ENCODE measurements around the gene KCTD10.
"Not testable (repeated sequence)": the region's sequence is repeated elsewhere in the genome, so short reads cannot be mapped to it uniquely, and the experiment has no call there.

The KCTD10 gene

DNA sequence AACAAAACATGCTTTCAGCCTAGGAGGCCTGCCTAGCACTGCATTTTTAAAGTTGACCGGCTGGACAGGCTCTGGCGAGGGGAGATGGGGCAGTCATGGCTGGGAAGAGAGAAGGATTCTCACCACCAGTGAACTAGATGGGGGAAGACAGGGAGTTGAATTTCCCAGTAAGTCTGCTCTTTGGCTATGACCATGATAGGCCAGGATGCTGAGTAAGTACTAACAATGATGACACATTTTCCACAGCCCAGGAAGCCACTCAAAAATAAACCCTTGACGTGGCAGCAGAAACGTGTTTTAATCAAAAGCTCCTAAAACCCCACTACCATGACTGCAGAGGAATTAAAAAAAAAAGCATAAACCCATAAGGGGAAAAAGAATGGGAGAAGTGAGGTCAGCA, 19.0 kb downstream of the KCTD10 start:
- no peaks in the 10 kb centered on the region for H3K27me3 Mint-ChIP-seq
- peaks cover 29% of the 10 kb centered on the region for H3K4me1 Mint-ChIP-seq (ENCODE audit: low read depth)
- H3K36me3 Mint-ChIP-seq (ENCODE audit: low read depth): peaks cover 72% of the 10 kb centered on the region
- H3K4me3 Mint-ChIP-seq: no peak overlapping the region
- no peak for DNase-seq
- no peaks in the 10 kb centered on the region for H3K9me3 Mint-ChIP-seq
- H3K27ac Mint-ChIP-seq: peak overlapping the region; percentile 91

DNA sequence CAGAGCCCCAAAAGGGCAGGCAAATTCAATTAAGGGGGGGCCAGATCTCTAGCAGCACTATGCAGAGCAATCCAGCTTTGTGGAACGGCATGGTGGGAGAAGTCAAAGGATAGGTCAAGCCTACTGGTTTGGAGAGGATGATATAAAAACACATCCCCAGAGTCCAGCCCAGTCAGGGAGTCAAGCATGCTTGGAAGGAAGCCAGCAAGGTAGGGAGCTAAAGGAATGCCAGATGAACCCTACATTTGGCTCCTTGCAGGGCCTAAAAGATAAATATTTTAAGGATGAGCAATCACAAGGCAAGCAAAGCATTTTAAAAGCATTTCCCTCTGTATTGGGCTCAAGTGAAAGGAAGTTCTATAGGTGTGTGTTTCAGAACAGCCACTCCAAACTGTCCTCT, 21.4 kb downstream of the KCTD10 start:
- Mint-ChIP-seq H3K27me3 (no peaks in the 10 kb centered on the region), H3K4me1 (ENCODE audit: low read depth) (peaks cover 11% of the 10 kb centered on the region), H3K27ac (no peak overlapping the region), H3K4me3 (no peak overlapping the region), H3K36me3 (ENCODE audit: low read depth) (peaks cover 95% of the 10 kb centered on the region), H3K9me3 (no peaks in the 10 kb centered on the region)
- DNase-seq: no peak

DNA sequence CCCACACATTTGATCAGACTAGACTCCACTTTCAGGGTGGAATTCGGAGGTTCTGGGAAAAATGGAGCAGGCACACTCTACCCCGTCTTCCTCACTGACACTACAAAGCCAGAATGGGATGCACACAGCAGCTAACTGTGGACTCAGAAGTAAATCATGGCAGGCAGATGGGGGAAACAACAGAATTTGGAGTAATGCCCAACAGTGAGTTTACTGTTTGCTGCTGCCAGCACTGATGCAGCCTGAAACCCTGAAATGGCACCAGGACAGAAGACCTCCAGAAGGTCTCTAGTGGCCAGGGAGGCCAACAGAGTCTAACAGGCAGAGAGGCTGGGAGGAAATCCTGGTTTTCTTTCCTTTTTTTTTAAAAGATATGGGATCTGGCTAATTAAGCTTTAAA, 24.6 kb downstream of the KCTD10 start:
- Mint-ChIP-seq H3K4me1 (ENCODE audit: low read depth) (no peaks in the 10 kb centered on the region), H3K9me3 (no peaks in the 10 kb centered on the region), H3K27ac (no peak overlapping the region), H3K27me3 (no peaks in the 10 kb centered on the region), H3K36me3 (ENCODE audit: low read depth) (peaks cover 96% of the 10 kb centered on the region), H3K4me3 (no peak overlapping the region)
- no peak for DNase-seq

DNA sequence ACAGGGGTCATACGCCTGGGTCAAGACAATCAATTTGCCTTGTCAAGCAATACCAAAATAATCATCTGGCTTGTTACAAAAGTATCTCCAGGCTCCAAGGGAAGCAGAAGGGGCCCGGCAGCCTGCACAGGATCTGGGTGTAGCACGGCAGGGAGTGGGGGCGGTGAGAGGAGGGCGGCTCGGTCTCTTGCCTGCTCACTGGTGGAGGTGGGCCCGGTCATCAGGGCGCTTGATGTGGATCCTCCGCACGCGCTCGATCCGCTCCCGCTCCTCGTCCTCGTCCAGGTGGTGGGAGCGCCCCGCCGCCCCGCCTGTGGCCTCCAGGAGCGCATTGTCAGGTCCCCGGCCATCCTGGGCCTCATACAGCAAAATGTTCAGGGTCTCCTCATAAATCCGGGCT, 25.7 kb downstream of the KCTD10 start:
- peaks cover 93% of the 10 kb centered on the region for H3K36me3 Mint-ChIP-seq (ENCODE audit: low read depth)
- H3K4me3 Mint-ChIP-seq: no peak overlapping the region
- H3K27me3 Mint-ChIP-seq: no peaks in the 10 kb centered on the region
- no peak overlapping the region for H3K27ac Mint-ChIP-seq
- no peaks in the 10 kb centered on the region for H3K9me3 Mint-ChIP-seq
- no peaks in the 10 kb centered on the region for H3K4me1 Mint-ChIP-seq (ENCODE audit: low read depth)
- DNase-seq: no peak

DNA sequence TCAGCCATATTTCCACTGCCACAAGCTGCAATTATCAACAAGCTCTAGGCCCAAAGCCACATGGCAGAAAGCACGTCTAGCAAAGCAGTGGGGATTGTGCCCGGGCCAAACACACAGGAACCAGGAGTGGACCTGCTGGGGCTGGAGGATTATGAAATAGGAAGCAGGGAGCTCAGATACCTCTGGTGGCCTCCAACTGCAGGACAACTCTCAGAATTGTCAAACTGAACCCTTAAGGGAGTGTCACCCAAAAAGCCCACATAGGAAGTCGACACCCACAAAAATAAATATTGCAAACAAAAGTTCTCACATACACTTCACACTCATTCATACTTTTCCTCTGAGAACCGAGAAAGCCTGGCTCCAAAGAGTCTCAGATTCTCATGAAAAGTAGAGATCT, 26.1 kb downstream of the KCTD10 start:
- Mint-ChIP-seq H3K4me3 (no peak overlapping the region), H3K27ac (peak overlapping the region; percentile 20)

DNA sequence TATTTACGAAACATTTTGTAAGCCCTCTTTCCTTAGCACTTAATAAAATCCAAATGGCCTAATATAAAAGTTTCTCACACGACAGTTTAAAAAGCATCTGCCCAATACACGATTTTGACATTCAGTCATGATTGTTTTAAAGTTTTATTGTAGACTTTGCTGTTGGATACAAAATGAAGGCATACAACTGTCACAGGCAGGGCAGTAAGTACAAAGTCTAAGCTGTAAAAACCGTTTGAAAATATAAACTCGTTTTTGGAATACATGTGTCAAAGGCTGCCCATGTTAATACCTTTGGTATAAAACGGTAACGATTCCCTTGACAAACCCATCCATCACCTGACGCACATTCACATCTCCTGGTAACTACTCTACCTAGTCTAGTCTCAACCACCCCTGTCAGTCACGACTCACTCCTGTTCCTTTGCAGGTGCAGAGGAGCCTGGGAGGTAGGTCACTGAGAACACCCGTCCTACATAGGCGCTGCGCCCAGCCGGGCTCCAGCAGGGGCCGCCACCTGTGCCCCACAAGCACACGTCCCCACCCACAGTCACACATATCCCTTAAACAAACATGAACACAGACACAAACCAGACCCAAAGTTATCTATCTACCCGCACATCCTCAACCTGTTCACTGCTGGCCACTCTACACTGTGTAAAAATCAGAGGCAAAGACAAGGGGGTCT, 27.1 kb downstream of the KCTD10 start:
- H3K27me3 Mint-ChIP-seq: no peaks in the 10 kb centered on the region
- no peak overlapping the region for H3K4me3 Mint-ChIP-seq
- no peak overlapping the region for H3K27ac Mint-ChIP-seq
- no peaks in the 10 kb centered on the region for H3K9me3 Mint-ChIP-seq
- no peaks in the 10 kb centered on the region for H3K4me1 Mint-ChIP-seq (ENCODE audit: low read depth)
- H3K36me3 Mint-ChIP-seq (ENCODE audit: low read depth): peaks cover 93% of the 10 kb centered on the region
- DNase-seq: no peak

More for the DNA sequence above, 26.1 kb downstream of the KCTD10 start:
- Mint-ChIP-seq H3K27me3 (no peaks in the 10 kb centered on the region), H3K36me3 (ENCODE audit: low read depth) (peaks cover 93% of the 10 kb centered on the region), H3K9me3 (no peaks in the 10 kb centered on the region), H3K4me1 (ENCODE audit: low read depth) (no peaks in the 10 kb centered on the region)
- DNase-seq: no peak

DNA sequence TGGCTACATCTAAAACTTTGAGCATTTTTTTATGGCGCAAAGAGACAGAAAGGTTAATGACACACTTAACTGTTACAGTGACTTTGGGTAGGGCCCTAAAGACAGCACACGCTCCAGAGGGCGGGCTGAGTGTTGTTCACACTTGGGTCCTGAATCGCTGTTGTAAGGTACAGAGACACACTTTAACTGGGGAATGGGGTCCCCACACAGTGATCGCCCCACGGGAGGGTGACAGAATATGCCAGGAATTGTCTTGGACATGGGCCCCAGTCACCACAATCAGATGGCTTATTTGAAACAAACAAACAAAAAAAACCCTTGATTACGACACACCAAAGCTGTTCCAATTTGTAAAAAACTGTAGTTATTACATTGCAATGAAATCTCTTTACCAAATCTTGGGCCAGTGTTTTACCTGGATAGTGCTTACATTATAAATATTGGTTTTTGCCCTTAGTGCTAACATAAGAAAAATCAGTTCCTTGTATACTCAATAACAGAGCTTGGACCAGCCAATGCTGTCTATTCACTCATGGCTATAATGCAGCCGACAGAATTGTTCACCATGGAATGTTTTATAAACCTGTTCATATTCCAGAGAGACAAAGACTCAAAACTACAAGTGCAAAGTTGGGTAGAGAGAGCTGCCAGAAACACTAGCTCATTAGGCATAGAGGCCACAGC, 28.3 kb downstream of the KCTD10 start:
- H3K4me3 Mint-ChIP-seq: no peak overlapping the region
- H3K4me1 Mint-ChIP-seq (ENCODE audit: low read depth): no peaks in the 10 kb centered on the region
- H3K36me3 Mint-ChIP-seq (ENCODE audit: low read depth): peaks cover 86% of the 10 kb centered on the region
- no peaks in the 10 kb centered on the region for H3K27me3 Mint-ChIP-seq
- no peaks in the 10 kb centered on the region for H3K9me3 Mint-ChIP-seq
- DNase-seq: no peak
- H3K27ac Mint-ChIP-seq: no peak overlapping the region

DNA sequence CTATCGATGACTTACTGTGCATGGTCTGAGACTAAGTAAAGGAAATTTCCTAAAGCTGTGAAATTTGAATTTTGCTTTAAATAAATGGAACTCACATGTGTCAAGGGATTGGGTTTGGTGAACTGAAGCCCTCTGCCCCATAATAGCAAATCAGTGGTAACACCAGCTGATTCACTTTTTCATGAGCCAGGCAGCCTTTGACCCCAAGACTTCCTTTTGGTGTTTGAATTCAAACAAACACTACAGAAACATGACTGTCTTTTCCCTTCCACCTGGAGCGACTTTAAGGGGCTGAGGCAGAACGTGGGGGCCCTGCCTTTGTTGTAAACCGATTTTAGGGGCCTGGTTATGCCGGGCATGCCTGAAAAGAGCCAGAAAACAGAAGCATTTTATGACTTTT, 28.8 kb downstream of the KCTD10 start:
- Mint-ChIP-seq H3K36me3 (ENCODE audit: low read depth) (peaks cover 80% of the 10 kb centered on the region), H3K9me3 (no peaks in the 10 kb centered on the region), H3K4me1 (ENCODE audit: low read depth) (no peaks in the 10 kb centered on the region), H3K27me3 (no peaks in the 10 kb centered on the region), H3K4me3 (no peak overlapping the region), H3K27ac (no peak overlapping the region)
- no peak for DNase-seq

DNA sequence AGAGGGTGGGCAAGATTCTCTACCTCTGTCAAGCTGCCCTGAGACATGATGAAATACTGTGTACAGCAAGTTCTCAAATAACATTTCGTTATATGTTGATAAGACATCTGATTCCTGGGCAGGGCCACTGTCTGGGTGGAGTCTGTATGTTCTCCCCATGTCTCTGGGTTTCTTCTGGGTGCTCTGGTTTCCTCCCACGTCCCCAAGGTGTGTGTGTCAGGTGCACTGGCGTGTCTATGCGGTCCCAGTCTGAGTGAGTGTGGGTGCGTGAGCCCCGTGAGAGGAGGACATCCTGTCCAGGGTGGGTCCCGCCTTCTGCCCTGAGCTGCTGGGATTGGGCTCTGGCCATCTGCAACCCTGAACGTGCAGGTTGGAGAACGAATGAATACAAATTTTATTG, 29.6 kb downstream of the KCTD10 start:
- Mint-ChIP-seq H3K9me3 (no peaks in the 10 kb centered on the region), H3K4me1 (ENCODE audit: low read depth) (no peaks in the 10 kb centered on the region), H3K36me3 (ENCODE audit: low read depth) (peaks cover 72% of the 10 kb centered on the region), H3K27me3 (no peaks in the 10 kb centered on the region), H3K27ac (no peak overlapping the region), H3K4me3 (no peak overlapping the region)
- DNase-seq: no peak

DNA sequence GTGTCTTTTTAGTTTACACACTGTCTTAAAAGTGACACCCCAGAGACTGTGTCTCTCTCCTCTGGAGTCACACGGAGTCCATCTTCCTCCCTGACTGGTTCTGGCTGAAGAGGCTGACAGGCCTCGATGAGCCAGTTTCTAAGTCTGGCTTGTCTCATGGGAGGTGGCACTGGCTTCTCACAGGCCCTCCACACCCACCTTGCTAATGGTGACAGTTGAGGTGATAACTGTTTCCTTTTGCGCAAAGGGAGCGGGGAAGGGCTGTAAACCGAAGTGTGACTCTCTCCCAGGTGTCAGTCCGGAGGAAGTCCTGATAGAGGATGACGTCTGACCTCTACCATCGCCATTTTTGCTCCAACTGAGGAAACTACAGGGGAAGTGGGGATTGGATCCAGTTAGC, 30.2 kb downstream of the KCTD10 start:
- H3K36me3 Mint-ChIP-seq (ENCODE audit: low read depth): peaks cover 66% of the 10 kb centered on the region
- no peak overlapping the region for H3K4me3 Mint-ChIP-seq
- H3K27ac Mint-ChIP-seq: no peak overlapping the region
- no peaks in the 10 kb centered on the region for H3K9me3 Mint-ChIP-seq
- no peaks in the 10 kb centered on the region for H3K4me1 Mint-ChIP-seq (ENCODE audit: low read depth)
- DNase-seq: no peak
- H3K27me3 Mint-ChIP-seq: no peaks in the 10 kb centered on the region

DNA sequence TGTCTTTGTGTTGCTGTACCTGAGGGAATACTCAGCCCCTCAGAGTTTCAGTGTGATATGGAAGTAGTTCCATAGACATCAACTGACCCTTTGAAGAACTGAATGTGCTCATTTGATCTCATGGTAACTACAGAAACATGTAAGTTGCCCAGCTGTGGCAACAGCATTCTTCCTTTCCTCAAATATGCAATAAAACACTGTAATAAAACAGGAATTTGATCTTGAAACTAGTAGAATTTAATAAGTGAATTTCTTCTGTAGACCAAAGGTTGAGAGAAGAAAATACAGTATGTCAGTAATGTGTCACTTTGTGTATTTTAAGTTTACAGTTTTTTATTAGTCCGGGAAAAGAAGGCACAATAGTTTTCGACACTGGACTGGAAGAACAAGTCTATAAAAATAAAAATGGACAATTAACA, 31.9 kb downstream of the KCTD10 start:
- H3K27me3 Mint-ChIP-seq: no peaks in the 10 kb centered on the region
- no peaks in the 10 kb centered on the region for H3K9me3 Mint-ChIP-seq
- H3K4me1 Mint-ChIP-seq (ENCODE audit: low read depth): no peaks in the 10 kb centered on the region
- no peak overlapping the region for H3K4me3 Mint-ChIP-seq
- DNase-seq: no peak
- H3K36me3 Mint-ChIP-seq (ENCODE audit: low read depth): peaks cover 49% of the 10 kb centered on the region
- peak overlapping the region; percentile 23 for H3K27ac Mint-ChIP-seq

DNA sequence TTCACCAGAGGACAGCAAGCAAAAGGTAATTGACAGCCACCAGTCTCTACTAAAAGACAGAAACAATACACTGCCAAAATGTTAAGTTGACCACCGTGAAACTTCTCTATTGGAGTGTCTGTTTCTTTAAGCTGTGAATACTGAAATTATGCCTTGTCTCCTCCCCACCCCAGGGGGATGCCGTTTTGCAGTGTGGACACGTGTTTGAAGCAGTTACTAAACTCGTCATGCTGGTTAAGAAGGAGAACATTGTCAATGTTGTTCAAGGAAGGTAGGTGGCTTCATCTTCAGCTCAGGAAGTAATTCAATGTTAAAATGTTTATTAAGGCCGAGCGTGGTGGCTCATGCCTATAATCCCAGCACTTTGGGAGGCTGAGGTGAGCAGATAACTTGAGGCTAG, 32.8 kb downstream of the KCTD10 start:
- Mint-ChIP-seq H3K36me3 (ENCODE audit: low read depth) (peaks cover 43% of the 10 kb centered on the region), H3K4me1 (ENCODE audit: low read depth) (no peaks in the 10 kb centered on the region), H3K27ac (no peak overlapping the region), H3K9me3 (no peaks in the 10 kb centered on the region), H3K4me3 (no peak overlapping the region), H3K27me3 (no peaks in the 10 kb centered on the region)
- DNase-seq: no peak

DNA sequence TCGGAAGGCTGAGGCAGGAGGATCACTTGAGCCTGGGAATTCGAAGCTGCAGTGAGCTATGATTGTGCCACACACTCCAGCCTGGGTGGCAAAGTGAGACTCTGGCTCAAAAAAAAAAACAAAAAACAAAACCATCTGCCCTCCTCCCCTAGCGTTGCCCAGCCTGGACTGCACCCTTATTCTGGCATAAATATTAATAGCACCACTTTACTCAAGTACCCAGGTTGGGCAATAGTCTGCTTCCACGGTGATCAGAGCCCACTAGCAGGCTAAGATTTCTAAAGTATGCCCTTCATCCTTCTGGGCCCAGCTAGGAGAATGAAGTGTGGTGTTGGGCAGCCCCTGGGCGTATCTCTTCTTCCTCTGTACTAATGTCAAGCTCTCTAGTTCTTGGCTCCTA, 33.3 kb downstream of the KCTD10 start:
- Mint-ChIP-seq H3K27ac (peak overlapping the region; percentile 19), H3K36me3 (ENCODE audit: low read depth) (peaks cover 38% of the 10 kb centered on the region), H3K9me3 (no peaks in the 10 kb centered on the region), H3K4me3 (no peak overlapping the region), H3K4me1 (ENCODE audit: low read depth) (no peaks in the 10 kb centered on the region), H3K27me3 (no peaks in the 10 kb centered on the region)
- DNase-seq: no peak

DNA sequence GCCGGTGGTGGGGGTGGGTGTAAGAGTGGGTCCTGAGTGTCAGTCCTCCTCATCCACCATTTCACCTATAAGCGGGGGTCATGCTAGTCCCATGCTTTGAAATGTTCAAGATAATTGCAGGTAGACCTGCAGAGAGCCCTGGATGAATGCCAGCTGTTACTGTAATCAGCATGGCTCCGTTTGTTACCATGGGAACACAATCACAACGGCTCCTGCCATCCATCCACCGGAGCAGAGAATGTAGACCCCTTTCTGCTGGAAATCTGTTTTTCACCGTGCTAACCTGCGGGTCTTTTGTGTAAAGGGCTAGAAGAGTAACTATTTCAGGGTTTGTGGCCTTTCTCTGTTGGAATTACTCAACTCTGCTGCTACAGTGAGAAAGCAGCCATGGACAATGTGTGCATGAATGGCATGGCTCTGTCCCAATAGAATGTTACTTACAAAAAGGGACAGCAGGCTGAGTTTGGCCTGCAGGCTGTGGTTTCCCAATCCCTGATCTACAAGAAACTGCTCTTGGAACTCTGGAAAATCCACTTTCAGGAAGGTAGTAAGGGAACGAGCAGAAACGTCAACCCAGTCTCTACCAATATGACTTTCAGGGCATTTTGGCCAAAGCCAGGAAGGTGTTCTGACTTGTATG, 36.1 kb downstream of the KCTD10 start:
- Mint-ChIP-seq H3K27me3 (no peaks in the 10 kb centered on the region), H3K27ac (no peak overlapping the region), H3K4me1 (ENCODE audit: low read depth) (no peaks in the 10 kb centered on the region), H3K36me3 (ENCODE audit: low read depth) (peaks cover 14% of the 10 kb centered on the region), H3K4me3 (no peak overlapping the region), H3K9me3 (no peaks in the 10 kb centered on the region)
- no peak for DNase-seq

DNA sequence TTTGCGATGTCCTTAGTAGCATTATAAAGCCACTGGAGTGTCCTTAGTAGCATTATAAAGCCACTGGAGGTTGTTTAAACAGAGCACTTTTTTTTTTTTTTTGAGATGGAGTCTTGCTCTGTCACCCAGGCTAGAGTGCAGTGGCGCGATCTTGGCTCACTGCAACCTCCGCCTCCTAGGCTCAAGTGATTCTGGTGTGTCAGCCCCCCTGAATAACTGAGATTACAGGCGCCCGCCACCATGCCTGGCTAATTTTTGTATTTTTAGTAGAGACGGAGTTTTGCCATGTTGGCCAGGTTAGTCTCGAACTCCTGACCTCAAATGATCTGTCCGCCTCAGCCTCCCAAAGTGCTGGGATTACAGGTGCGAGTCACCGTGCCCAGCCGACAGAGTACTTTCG, 37.1 kb downstream of the KCTD10 start:
- not testable (repeated sequence) for H3K27me3 Mint-ChIP-seq; H3K4me3 Mint-ChIP-seq; H3K27ac Mint-ChIP-seq; H3K36me3 Mint-ChIP-seq (ENCODE audit: low read depth); DNase-seq; H3K9me3 Mint-ChIP-seq; H3K4me1 Mint-ChIP-seq (ENCODE audit: low read depth)

All from activated T-cell treated with anti-CD3 and anti-CD28 coated beads, Interleukin-2, amount 50 U/mL, for 24 hours (primary cell).